Measurements from ENCODE around the gene TMED9. TPM values are rescaled to one million over a fixed set of nuclear protein-coding genes. Genes with fewer than 3 reads are reported as not detected.
"Not testable (repeated sequence)": the region's sequence is repeated elsewhere in the genome, so short reads cannot be mapped to it uniquely, and the experiment has no call there.

The TMED9 gene
- total RNA-seq, 4 donors from 2014 or later = 96.5 to 141 (median 119) TPM

DNA sequence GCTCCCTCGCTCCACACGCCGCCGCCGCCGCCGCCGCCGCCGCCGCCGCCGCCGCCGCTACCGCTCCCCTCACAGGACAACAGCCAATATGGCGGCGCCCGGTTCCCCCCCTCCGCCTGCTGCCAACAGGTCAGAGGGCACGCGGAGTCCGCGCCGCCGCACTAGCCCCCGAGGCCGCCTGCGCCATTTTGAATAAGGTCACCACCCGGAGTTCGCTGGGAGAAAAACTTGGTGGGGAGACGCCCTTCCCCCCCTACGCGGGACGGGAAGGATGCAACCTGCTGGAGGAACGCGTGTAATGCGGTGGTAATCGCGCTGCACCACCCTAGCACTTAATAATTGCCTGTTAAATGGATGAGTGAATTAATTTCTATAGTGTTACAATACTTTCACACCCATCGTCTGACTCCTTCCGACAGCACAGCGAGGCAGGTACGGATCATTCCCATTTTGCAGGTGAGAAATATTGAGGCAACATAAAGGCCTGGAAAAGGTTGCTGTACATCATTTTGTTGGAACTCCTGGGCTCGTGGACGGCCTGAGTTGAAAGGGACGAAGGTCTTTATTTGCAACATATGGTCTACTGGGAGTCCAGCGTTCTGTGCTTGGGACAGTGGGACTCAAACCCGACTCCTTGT is 37.4 kb upstream of the TMED9 start, which contains the start of gene FAM193B:
FAM193B (minus strand) TSS at position 90 of the 638 bp plus-strand sequence. CDS start 105 bp downstream, outside the sequence.
- Histone ChIP-seq H3K36me3 (peaks cover 0 to 23% (median 0%) of the 10 kb centered on the region in 3 donors), H3K4me3 (peak within 1 kb of the TSS; percentile 83 to 97 (median 90)), H3K4me1 (peaks cover 14 to 59% (median 14%) of the 10 kb centered on the region in 3 donors), H3K9me3 (no peaks in the 10 kb centered on the region), H3K27me3 (no peaks in the 10 kb centered on the region), H3K27ac (peak within 1 kb of the TSS; percentile 91 to 95 (median 92))
- peak; percentile 76 for DNase-seq
- intact Hi-C loops (cut with DNase I) = no loop called here
- 29 to 39% methylated on average over 9 to 14 of the region's 49 CpGs for WGBS, 2 donors
- TF ChIP-seq, protein P1, sequence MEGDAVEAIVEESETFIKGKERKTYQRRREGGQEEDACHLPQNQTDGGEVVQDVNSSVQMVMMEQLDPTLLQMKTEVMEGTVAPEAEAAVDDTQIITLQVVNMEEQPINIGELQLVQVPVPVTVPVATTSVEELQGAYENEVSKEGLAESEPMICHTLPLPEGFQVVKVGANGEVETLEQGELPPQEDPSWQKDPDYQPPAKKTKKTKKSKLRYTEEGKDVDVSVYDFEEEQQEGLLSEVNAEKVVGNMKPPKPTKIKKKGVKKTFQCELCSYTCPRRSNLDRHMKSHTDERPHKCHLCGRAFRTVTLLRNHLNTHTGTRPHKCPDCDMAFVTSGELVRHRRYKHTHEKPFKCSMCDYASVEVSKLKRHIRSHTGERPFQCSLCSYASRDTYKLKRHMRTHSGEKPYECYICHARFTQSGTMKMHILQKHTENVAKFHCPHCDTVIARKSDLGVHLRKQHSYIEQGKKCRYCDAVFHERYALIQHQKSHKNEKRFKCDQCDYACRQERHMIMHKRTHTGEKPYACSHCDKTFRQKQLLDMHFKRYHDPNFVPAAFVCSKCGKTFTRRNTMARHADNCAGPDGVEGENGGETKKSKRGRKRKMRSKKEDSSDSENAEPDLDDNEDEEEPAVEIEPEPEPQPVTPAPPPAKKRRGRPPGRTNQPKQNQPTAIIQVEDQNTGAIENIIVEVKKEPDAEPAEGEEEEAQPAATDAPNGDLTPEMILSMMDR (IDR thresholded peaks at IDR 0.05) = peak in 4 of 6 experiments; percentile 22 to 49 (median 34)
- TF ChIP-seq POLR2A (IDR thresholded peaks at IDR 0.05) = no peak

DNA sequence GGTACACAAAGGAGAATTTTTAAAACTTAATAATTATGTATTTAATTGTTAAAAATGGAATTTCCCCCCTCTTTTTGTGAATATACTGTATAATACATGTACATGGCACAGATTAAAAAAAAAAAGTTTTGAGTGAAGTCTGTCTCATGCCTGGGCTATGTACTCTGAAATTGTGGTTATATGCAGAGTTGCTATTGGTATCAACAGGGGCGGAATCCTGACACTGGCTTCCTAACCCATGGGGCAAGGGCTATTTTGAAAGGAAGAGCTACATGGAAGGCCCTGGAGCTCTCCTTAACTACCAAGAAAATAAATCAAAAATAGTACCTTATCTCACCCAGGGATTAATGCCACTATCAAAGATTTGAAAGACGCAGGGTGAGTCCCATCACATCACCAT is 36.8 kb upstream of the TMED9 start:
- no peak for DNase-seq
- Histone ChIP-seq H3K27ac (peak overlapping the region in 1 of 4 donors; percentile 70), H3K4me3 (peak overlapping the region in 2 of 4 donors; percentile 86 to 97), H3K9me3 (no peaks in the 10 kb centered on the region), H3K4me1 (peaks cover 14 to 61% (median 14%) of the 10 kb centered on the region in 3 donors), H3K36me3 (peaks cover 0 to 22% (median 0%) of the 10 kb centered on the region in 3 donors), H3K27me3 (no peaks in the 10 kb centered on the region)
- WGBS, 2 donors = 70 to 94% methylated on average over 2 of the region's 2 CpGs
- TF ChIP-seq POLR2A (IDR thresholded peaks at IDR 0.05) = no peak
- TF ChIP-seq, protein P1 (IDR thresholded peaks at IDR 0.05) = no peak
- intact Hi-C loops (cut with DNase I) = no loop called here

DNA sequence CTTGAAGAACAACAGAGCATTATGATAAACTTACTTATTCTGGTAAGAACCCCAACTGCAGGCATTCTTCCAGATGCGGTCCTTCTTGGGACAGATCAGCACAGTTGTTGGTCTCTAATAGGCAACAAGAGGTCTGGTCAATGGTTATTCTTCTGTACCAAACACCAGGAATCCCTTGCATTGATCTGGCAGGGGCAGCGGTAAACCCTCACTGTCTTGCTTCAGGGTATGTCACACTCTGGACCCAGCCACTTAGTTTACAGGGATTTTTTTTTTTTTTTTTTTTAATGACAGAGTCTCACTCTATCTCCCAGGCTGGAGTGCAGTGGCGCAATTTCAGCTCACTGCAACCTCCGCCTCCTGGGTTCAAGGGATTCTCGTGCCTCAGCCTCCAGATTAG is 36.3 kb upstream of the TMED9 start:
- H3K27me3 ChIP-seq = no peaks in the 10 kb centered on the region
- H3K4me3 ChIP-seq = no peak overlapping the region
- 90 to 91% methylated on average over 5 of the region's 5 CpGs for WGBS, 2 donors
- peaks cover 0 to 17% (median 0%) of the 10 kb centered on the region in 3 donors for H3K36me3 ChIP-seq
- DNase-seq = no peak
- H3K4me1 ChIP-seq = peaks cover 14 to 57% (median 14%) of the 10 kb centered on the region in 3 donors
- H3K27ac ChIP-seq = no peak overlapping the region
- intact Hi-C loops (cut with DNase I) = no loop called here
- H3K9me3 ChIP-seq = no peaks in the 10 kb centered on the region
- no peak for TF ChIP-seq POLR2A (IDR thresholded peaks at IDR 0.05)
- TF ChIP-seq, protein P1 (IDR thresholded peaks at IDR 0.05) = no peak

DNA sequence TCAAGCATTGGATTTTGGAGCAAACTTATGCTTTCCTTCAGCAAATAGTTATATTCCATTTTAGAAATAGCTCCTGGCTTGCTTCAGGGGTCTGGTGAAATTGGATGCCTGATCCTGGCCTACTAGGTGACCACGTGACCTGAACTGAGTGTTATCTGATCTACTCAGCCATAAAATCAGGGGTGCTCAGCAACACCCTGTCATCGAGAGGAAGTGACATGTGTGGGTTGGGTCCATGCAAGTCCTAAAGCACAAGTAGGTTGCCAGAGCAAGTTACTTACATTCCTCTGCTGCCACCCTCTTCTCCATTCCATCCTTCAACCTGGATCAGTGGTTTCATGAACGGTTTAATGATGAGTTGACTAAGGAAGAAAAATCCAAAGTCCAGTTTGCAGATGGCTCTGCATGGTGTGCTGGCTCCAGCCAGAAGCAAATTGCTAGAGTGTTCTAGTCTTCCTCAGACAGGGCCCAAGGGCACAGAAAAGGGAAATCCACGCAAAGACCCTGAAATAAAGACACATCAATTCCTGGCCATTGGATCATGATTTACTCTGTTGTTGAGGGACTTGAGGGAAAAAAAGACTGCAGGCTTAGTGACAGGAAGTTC is 34.9 kb upstream of the TMED9 start:
- Histone ChIP-seq H3K4me3 (no peak overlapping the region), H3K27ac (no peak overlapping the region), H3K27me3 (no peaks in the 10 kb centered on the region), H3K9me3 (no peaks in the 10 kb centered on the region), H3K4me1 (peaks cover 14 to 42% (median 14%) of the 10 kb centered on the region in 3 donors), H3K36me3 (peaks cover 0 to 4% (median 0%) of the 10 kb centered on the region in 3 donors)
- no peak for TF ChIP-seq POLR2A (IDR thresholded peaks at IDR 0.05)
- TF ChIP-seq, protein P1 (IDR thresholded peaks at IDR 0.05) = no peak
- no peak for DNase-seq
- intact Hi-C loops (cut with DNase I) = no loop called here
- WGBS, 2 donors = 49 to 83% methylated on average over 4 of the region's 4 CpGs

DNA sequence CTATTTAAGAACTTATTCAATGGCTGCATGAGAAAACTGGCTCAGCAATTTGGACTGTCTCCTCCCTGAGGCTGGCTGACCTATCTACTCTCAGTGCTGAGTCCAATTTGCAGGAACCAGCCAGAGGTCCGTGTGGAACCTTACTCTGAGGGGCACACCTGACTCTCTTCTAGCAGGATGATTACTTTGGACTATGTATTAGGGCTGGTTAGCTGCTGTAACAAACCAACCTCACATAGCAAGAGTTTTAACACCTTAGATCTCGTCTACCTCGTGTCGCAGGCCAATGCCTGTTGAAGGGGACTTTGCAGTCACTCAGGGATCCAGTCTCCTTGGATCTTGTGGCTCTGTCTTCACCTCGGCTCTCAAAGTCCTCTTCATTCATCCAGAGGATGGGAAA is 34.2 kb upstream of the TMED9 start:
- WGBS, 2 donors = 93 to 100% methylated on average over 3 to 5 of the region's 5 CpGs

DNA sequence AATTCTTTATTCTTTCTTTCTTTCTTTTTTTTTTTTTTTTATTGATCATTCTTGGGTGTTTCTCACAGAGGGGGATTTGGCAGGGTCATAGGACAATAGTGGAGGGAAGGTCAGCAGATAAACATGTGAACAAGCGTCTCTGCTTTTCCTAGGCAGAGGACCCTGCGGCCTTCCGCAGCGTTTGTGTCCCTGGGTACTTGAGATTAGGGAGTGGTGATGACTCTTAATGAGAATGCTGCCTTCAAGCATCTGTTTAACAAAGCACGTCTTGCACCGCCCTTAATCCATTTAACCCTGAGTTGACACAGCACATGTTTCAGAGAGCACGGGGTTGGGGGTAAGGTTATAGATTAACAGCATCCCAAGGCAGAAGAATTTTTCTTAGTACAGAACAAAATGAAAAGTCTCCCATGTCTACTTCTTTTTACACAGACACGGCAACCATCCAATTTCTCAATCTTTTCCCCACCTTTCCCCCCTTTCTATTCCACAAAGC is 32.5 kb upstream of the TMED9 start:
- H3K36me3 ChIP-seq; intact Hi-C loops (cut with DNase I); H3K4me3 ChIP-seq; H3K27me3 ChIP-seq; H3K9me3 ChIP-seq; DNase-seq: not testable (repeated sequence)
- WGBS, 2 donors = 23 to 42% methylated on average over 7 to 8 of the region's 8 CpGs
- H3K4me1 ChIP-seq = peaks cover 0 to 26% (median 4%) of the 10 kb centered on the region in 3 donors
- peak overlapping the region in 2 of 4 donors; percentile 56 to 68 for H3K27ac ChIP-seq

More for the DNA sequence above, 34.2 kb upstream of the TMED9 start:
- Histone ChIP-seq H3K4me1 (peaks cover 9 to 36% (median 11%) of the 10 kb centered on the region in 3 donors), H3K27me3 (no peaks in the 10 kb centered on the region), H3K9me3 (no peaks in the 10 kb centered on the region), H3K4me3 (no peak overlapping the region), H3K36me3 (no peaks in the 10 kb centered on the region), H3K27ac (no peak overlapping the region)
- TF ChIP-seq, protein P1 (IDR thresholded peaks at IDR 0.05) = no peak
- TF ChIP-seq POLR2A (IDR thresholded peaks at IDR 0.05) = no peak
- no peak for DNase-seq
- intact Hi-C loops (cut with DNase I) = no loop called here
